ENCODE results near the gene OR2J3. TPM values are rescaled to one million over a fixed set of nuclear protein-coding genes. Genes with fewer than 3 reads are reported as not detected.
A peak's percentile ranks its signal among the peaks of the same experiment; 100 is the strongest.

The OR2J3 gene
- total RNA-seq (not detected), polyA plus RNA-seq (not detected)

DNA sequence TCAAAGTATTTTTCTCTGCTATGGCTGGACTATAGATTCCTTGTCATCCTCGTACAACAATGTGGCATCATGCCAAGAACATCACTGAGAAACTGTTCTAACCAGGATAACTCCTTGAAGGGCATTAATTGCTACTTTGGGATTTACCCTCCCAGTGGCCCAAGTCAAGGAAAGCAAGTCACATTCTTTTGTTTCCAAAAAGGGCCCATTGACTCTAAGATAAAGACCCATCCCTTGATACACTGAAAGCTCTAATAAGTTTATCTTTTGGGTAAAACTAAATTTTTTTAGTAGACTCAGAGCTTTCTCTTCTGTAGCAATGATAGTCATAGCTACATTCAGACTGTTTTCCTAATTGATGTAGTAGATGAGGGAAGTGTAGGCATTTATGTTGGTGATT is at the start of gene OR2J3:
Gene OR2J3 (plus strand): TSS at position 301 of the 400 bp plus-strand sequence. CDS start 3,833 bp downstream, outside the sequence.
- Histone ChIP-seq H3K27me3 (no peaks in the 10 kb centered on the region), H3K27ac (no peak within 1 kb of the TSS), H3K4me1 (no peaks in the 10 kb centered on the region), H3K9me3 (no peaks in the 10 kb centered on the region), H3K4me3 (no peak within 1 kb of the TSS), H3K36me3 (no peaks in the 10 kb centered on the region)
- TF ChIP-seq, protein P1, sequence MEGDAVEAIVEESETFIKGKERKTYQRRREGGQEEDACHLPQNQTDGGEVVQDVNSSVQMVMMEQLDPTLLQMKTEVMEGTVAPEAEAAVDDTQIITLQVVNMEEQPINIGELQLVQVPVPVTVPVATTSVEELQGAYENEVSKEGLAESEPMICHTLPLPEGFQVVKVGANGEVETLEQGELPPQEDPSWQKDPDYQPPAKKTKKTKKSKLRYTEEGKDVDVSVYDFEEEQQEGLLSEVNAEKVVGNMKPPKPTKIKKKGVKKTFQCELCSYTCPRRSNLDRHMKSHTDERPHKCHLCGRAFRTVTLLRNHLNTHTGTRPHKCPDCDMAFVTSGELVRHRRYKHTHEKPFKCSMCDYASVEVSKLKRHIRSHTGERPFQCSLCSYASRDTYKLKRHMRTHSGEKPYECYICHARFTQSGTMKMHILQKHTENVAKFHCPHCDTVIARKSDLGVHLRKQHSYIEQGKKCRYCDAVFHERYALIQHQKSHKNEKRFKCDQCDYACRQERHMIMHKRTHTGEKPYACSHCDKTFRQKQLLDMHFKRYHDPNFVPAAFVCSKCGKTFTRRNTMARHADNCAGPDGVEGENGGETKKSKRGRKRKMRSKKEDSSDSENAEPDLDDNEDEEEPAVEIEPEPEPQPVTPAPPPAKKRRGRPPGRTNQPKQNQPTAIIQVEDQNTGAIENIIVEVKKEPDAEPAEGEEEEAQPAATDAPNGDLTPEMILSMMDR (IDR thresholded peaks at IDR 0.05), result no peak
- DNase-seq, result no peak
- WGBS, 2 donors, result 9 to 18% methylated on average over 1 of the region's 1 CpG
- ATAC-seq, result no peak
- intact Hi-C loops (cut with DNase I), result no loop called here
- FAIRE-seq, result no peak

DNA sequence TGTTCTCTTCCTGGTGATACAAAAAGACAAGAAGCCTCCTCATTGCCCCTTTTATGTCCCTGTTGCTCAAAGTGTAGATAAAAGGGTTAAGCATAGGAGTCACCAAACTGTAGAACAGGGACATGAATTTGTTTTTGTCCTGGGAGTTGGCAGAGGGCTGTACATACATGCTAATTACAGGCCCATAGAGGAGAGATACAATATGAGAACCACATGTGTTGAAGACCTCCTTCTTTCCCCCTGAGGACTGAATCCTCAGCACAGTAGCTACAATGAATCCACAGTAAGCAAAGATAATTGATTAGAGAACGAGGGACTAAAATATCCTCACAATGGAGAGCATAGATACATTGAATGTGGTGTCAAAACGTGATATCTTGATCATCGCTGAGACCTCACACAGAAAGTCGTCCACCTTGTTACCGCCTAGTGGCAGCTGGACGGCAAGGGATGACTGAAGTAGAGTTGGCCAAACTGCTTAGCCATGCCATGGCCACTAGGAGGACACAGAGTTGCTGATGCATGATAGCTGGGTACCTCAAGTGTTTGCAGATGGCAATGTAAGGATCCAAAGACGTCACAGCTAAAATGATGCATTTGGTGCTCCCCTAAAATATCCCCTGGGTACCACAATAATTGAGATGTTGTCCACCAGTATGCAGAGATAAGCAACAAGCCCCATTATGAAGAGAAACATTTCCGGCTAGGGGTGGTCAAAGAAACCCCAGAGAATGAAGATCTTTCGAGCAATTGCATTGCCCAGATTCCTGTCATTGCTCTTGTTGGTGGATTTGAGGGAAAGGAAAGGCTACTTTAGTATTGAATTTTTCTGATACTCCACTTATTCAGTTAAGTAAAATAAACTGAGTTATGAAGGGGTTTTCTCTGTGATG is 35.8 kb upstream of the OR2J3 start:
- Histone ChIP-seq H3K9me3 (no peaks in the 10 kb centered on the region), H3K4me3 (no peak overlapping the region), H3K36me3 (no peaks in the 10 kb centered on the region), H3K4me1 (no peaks in the 10 kb centered on the region), H3K27ac (no peak overlapping the region), H3K27me3 (peaks cover 0 to 9% (median 4%) of the 10 kb centered on the region in 4 donors)
- DNase-seq (peak in 1 of 6 donors; percentile 16), ATAC-seq (peak in 2 of 4 donors; percentile 68 to 69), FAIRE-seq (no peak)
- TF ChIP-seq, protein P1 (IDR thresholded peaks at IDR 0.05), result peak; percentile 24 to 36 (median 32)
- intact Hi-C loops (cut with DNase I), result no loop called here
- 25 to 26% methylated on average over 9 of the region's 9 CpGs for WGBS, 2 donors

DNA sequence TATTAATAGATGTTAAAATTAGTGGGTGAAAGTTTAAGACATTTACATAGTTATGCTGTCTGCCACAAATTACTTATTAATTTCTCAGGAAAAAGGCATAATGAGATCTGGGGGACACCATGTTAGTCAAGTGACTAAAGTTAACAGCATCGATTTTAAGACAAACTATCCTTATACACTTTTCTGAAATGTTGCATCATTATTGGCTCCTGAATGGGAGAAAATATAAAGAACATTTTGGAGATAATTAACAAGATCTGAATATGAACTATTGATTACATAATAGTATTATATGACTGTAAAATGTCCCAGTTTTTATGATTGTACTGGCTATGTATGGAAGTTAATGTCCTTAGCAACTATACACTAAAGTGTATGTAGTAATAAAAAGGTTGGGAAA is 28.7 kb upstream of the OR2J3 start:
- ATAC-seq (no peak), DNase-seq (no peak), FAIRE-seq (no peak)
- 58 to 62% methylated on average over 1 of the region's 1 CpG for WGBS, 2 donors
- H3K27ac ChIP-seq, result no peak overlapping the region
- H3K4me1 ChIP-seq, result no peaks in the 10 kb centered on the region
- H3K9me3 ChIP-seq, result no peaks in the 10 kb centered on the region
- H3K27me3 ChIP-seq, result peaks cover 0 to 3% (median 0%) of the 10 kb centered on the region in 4 donors
- no peaks in the 10 kb centered on the region for H3K36me3 ChIP-seq
- intact Hi-C loops (cut with DNase I), result no loop called here
- no peak overlapping the region for H3K4me3 ChIP-seq
- TF ChIP-seq, protein P1 (IDR thresholded peaks at IDR 0.05), result no peak

DNA sequence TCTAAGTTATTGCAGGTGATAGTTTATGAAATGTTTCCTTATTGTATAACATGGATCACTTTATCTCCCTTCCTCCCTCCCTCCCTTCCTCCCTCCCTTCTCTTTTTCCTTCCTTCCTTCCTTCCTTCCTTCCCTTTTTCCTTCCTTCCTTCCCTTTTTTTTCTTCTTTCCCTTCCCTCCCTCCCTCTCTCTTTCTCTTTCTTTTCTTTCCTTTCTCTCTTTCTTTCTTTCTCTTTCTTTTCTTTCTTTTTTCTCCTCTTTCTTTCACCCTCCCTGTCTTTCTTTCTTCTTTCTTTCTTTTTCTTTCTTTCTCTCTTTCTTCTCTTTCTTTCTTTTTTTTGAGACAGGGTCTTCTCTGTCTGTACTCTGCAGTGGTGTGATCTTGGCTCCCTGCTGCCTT is 26.5 kb upstream of the OR2J3 start:
- Histone ChIP-seq H3K27ac (no peak overlapping the region), H3K4me1 (no peaks in the 10 kb centered on the region), H3K27me3 (no peaks in the 10 kb centered on the region), H3K4me3 (no peak overlapping the region), H3K9me3 (no peaks in the 10 kb centered on the region), H3K36me3 (no peaks in the 10 kb centered on the region)
- intact Hi-C loops (cut with DNase I), result no loop called here
- TF ChIP-seq, protein P1 (IDR thresholded peaks at IDR 0.05), result no peak
- DNase-seq, result no peak
- ATAC-seq, result no peak
- FAIRE-seq, result no peak

DNA sequence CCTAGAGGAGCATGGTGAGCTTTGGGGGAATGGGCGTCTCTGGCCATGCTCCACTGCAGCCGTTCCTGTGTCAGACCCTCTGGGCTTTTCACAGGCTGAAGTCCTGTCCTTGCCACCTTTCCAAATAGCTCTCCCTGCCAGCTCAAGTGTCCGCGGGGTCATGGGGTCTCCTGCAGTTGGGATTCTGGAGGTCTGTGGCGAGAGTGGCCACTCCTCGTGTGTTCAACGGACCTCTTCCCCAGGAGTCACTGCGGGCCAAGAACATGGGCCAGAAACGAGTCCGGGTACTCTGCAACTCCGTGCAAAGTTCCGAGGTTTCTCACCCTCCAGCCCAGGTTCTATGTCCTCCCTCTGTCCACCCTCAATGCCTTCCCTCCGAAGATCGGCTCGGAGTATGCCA is 25.4 kb upstream of the OR2J3 start:
- Histone ChIP-seq H3K4me3 (no peak overlapping the region), H3K9me3 (no peaks in the 10 kb centered on the region), H3K27ac (no peak overlapping the region), H3K4me1 (no peaks in the 10 kb centered on the region), H3K27me3 (no peaks in the 10 kb centered on the region), H3K36me3 (no peaks in the 10 kb centered on the region)
- TF ChIP-seq, protein P1 (IDR thresholded peaks at IDR 0.05), result no peak
- FAIRE-seq, result no peak
- DNase-seq, result peak in 1 of 6 donors; percentile 22
- intact Hi-C loops (cut with DNase I), result no loop called here
- 74 to 86% methylated on average over 15 of the region's 15 CpGs for WGBS, 2 donors
- ATAC-seq, result no peak

Data from pancreas (tissue), 10 donors.